SK-N-DZ (cell line): Measurements from ENCODE around the gene SVOPL.
"Not testable (repeated sequence)": the region's sequence is repeated elsewhere in the genome, so short reads cannot be mapped to it uniquely, and the experiment has no call there.

Source experiments
- DNase-seq: peaks from one replicate; pipeline ENCODE4 v3.0.0-alpha.2; 2015; ENCODE audit warnings: low spot score

Gene SVOPL

GRCh38 chr7:138701537-138701923, 368 bp upstream of the SVOPL start:
- no peak for DNase-seq

- DNase-seq, result no peak
Observed at GRCh38 chr7:138699661-138700060, 1.5 kb downstream of the SVOPL start.

GRCh38 chr7:138698281-138698680, 2.9 kb downstream of the SVOPL start:
- no peak for DNase-seq

GRCh38 chr7:138697535-138698182, 3.5 kb downstream of the SVOPL start:
- DNase-seq, result no peak

GRCh38 chr7:138695776-138696175, 5.4 kb downstream of the SVOPL start:
- not testable (repeated sequence) for DNase-seq

- DNase-seq, result no peak
Observed at GRCh38 chr7:138695106-138695505, 6.1 kb downstream of the SVOPL start.

GRCh38 chr7:138691178-138691577, 10.0 kb downstream of the SVOPL start:
- no peak for DNase-seq

GRCh38 chr7:138690495-138690894, 10.7 kb downstream of the SVOPL start:
- no peak for DNase-seq

- not testable (repeated sequence) for DNase-seq
Observed at GRCh38 chr7:138688037-138688436, 13.1 kb downstream of the SVOPL start.

GRCh38 chr7:138684340-138684739, 16.8 kb downstream of the SVOPL start:
- no peak for DNase-seq

GRCh38 chr7:138679793-138680192, 21.4 kb downstream of the SVOPL start:
- peak; percentile 96 for DNase-seq

- DNase-seq, result no peak
Observed at GRCh38 chr7:138670594-138670993, 30.6 kb downstream of the SVOPL start.

GRCh38 chr7:138669364-138669763, 31.8 kb downstream of the SVOPL start:
- no peak for DNase-seq

- DNase-seq, result no peak
Observed at GRCh38 chr7:138668946-138669345, 32.2 kb downstream of the SVOPL start.

GRCh38 chr7:138668229-138668596, 32.9 kb downstream of the SVOPL start:
- no peak for DNase-seq

- DNase-seq, result no peak
Observed at GRCh38 chr7:138667535-138668228, 33.5 kb downstream of the SVOPL start.

GRCh38 chr7:138666385-138666784, 34.8 kb downstream of the SVOPL start:
- peak; percentile 87 for DNase-seq

- DNase-seq, result no peak
Observed at GRCh38 chr7:138665669-138666140, 35.5 kb downstream of the SVOPL start.

GRCh38 chr7:138665249-138665648, 35.9 kb downstream of the SVOPL start:
- peak; percentile 30 for DNase-seq

GRCh38 chr7:138663725-138664710, 37.1 kb downstream of the SVOPL start:
- DNase-seq, result peak; percentile 75

- no peak for DNase-seq
Observed at GRCh38 chr7:138662991-138663320, 38.2 kb downstream of the SVOPL start.
